ENCODE measurements around the gene DDAH1.

Gene DDAH1

GRCh38 chr1:85393490-85393889 is 71.5 kb downstream of the DDAH1 start:
- no peak for DNase-seq (ENCODE audit: low read depth, low spot score)

DNA sequence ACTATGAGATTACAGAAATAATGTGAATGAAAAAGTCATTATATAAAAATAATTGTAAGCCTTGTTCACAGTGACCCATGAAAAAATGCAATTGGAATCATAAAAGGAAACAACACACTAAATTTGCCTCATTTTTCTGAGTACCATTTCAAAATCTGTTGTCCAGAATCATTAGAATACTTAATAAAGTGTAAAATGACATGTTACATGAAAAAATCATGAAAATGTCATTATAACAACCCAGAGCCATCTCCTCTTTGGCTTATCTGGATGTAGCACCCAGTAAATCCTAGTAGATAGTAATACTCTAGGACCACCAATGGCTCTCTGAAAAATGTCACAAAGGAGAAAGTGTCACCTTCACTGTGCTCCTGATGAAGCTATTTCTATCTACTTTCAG is 76.5 kb downstream of the DDAH1 start:
- no peak for DNase-seq (ENCODE audit: low read depth, low spot score)

DNA sequence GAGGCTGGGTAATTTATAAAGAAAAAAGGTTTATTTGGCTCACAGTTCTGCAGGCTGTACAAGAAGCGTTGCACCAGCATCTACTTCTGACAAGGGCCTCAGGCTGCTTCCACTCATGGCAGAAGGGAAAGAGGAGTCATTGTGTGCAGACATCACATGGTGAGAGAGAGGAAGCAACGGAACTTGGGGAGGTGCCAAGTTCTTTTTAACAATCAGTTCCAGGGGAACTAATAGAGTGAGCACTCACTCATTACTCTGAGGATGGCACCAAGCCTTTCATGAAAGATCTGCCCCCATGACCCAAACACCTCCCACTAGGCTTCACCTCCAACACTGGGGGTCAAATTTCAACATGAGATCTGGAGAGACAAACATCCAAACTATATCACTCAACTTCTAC is 77.2 kb downstream of the DDAH1 start:
- no peak for DNase-seq (ENCODE audit: low read depth, low spot score)

DNA sequence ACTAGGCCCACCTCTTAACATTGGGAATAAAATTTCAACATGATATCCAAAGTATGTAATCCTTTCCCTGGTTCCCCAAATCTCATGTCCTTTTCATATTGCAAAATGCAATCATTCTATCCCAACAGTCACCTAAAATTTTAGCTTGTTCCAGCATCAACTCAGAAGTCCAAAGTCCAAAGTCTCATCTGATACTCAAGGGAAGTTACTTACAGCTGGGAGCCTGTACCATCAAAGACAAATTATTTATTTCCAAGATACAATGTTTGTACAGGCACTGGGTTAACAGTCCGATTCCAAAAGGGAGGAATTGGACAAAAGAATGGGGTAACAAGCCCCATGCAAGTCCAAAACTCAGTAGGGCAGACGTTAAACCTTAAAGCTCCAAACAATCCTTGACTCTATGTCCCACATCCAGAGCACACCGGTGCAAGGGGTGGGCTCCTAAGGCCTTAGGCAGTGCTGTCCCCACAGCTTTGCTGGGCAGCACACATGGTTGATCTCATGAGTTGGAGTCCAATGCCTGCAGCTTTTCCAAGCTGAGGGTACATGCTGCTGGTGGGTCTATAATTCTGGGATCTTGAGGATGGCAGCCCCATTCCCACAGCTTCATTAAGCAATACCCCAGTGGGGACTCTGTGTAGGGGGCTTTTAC is 78.8 kb downstream of the DDAH1 start:
- no peak for DNase-seq (ENCODE audit: low read depth, low spot score)

DNA sequence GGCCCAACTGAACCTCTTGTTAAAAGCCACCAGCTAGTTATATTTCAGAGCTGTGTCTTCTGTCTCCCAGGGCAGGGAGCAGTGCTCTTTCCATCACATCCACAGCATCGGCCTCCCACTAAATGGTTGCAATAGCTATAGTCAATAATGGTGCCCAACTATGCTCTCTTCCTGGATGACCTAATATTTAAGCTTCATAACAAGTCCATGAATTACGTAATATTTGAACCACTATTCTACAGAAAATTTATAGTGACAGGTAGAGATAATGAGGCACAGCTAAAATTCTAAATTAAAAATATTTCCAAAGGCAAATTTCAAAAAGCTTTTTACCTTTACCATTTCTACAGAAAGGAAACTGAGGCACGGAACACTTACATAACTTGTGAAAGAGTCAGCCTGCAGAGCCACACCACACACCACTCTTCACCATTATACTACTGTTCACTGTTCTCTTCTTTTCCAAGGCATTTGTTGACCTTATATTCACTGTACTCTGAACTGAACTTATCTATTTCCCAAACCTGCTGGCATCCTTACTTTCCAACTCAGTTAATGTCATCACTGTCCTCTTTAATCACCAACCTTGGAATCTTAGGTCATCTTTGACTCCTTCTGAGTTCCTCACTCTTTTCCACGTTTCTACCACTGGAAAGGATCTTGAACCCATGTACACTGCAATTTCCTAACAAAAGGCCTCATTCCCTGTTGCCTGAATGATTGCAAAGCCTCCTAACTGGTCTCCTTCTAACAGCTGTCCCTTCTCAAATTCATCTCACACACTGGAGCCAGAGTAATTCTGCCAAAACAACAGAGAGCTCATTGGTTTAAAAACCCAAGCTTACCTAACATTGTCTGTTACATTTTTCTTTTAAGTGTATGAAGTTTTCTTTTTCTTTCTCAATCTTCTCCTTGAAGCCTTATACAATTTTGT is 85.5 kb downstream of the DDAH1 start:
- DNase-seq (ENCODE audit: low read depth, low spot score), result no peak

DNA sequence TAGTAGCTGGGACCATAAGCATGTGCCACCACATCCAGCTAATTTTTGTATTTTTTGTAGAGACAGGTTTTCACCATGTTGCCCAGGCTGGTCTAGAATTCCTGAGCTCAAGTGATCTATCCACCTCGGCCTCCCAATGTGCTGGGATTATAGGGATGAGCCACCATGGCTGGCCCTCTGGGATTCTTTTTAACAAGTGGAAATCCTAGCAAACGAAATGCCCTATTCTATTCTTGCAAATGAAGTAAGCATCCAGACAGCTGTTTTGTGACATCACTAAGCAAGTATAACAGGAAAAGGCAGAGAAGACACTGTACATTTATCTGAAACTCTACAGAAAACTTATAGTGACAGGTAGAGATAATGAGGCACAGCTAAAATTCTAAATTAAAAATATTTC is 86.4 kb downstream of the DDAH1 start:
- no peak for DNase-seq (ENCODE audit: low read depth, low spot score)

DNA sequence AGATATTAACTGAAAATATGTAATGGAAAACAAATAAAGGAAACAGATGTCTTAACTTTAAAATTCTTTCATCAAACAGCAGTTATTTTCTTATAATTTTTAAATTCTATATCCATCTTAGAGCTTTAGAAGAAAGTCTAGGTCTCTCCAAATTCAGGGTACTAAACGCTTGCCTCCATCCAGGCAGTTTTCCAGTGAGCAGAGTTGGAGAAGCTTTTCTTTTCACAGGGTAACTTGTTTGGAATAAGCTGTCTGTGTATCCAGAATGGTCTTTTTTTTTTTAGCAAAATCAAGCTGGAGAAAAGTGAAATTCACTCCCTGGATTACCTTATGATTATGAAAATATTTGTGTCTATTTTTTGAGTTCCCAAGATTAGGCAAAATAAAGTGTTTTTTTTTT is 88.6 kb downstream of the DDAH1 start:
- DNase-seq (ENCODE audit: low read depth, low spot score), result no peak

- DNase-seq (ENCODE audit: low read depth, low spot score), result no peak
Observed at GRCh38 chr1:85375493-85375892, 89.5 kb downstream of the DDAH1 start.

DNA sequence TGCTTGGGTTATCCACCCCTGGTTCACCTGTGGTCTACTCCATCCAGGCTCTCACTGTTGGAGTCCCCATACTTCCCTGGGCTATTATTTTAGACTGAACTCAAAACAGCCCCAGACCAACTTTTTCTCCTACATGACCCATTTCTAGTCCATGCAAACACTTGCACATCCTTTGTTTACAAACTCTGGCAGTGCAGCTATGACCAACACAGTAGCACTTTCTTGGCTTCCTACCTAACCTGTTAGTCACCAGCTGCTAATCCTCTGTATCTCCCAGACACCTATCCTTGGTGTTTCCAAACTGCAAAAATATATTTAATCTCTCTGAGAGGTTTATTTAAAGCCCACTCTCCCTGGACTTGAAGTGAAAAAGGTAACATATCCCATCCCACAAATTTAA is 90.8 kb downstream of the DDAH1 start:
- DNase-seq (ENCODE audit: low read depth, low spot score), result no peak

- no peak for DNase-seq (ENCODE audit: low read depth, low spot score)
Observed at GRCh38 chr1:85373378-85373708, 91.6 kb downstream of the DDAH1 start.

DNA sequence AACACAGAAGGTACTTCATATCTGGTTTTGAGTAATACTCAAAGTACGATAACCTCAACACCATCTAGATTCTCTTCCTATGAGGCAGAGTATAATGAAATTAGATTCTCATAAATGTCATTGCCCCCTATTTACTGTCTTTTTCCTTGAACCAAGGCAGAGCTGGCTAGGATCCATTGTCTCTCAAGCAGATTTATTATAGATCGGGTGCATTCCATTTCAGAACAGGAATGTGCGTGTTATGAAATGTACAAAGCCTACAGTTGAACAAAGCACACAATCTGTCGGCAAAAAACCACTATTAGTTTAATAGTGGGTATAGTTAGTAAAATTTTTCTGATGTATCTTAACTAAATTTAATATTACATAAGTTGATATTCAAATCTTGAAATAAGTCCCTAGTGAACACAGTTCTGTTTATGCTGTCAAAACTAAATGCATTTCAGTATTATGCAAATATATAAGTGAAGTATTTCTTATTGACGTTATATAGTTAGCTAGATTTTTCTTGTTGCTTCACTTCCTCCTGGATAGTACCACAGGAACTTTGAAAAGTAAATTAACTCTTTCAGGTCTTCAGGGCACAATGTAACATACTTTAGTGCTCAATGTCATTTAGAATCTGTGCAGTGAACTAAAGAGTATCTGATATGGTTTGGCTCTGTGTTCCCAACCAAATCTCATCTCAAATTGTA is 92.1 kb downstream of the DDAH1 start:
- DNase-seq (ENCODE audit: low read depth, low spot score), result no peak

- DNase-seq (ENCODE audit: low read depth, low spot score), result no peak
Observed at GRCh38 chr1:85371021-85371420, 93.9 kb downstream of the DDAH1 start.

GRCh38 chr1:85368073-85368770 is 96.7 kb downstream of the DDAH1 start:
- DNase-seq (ENCODE audit: low read depth, low spot score), result no peak

DNA sequence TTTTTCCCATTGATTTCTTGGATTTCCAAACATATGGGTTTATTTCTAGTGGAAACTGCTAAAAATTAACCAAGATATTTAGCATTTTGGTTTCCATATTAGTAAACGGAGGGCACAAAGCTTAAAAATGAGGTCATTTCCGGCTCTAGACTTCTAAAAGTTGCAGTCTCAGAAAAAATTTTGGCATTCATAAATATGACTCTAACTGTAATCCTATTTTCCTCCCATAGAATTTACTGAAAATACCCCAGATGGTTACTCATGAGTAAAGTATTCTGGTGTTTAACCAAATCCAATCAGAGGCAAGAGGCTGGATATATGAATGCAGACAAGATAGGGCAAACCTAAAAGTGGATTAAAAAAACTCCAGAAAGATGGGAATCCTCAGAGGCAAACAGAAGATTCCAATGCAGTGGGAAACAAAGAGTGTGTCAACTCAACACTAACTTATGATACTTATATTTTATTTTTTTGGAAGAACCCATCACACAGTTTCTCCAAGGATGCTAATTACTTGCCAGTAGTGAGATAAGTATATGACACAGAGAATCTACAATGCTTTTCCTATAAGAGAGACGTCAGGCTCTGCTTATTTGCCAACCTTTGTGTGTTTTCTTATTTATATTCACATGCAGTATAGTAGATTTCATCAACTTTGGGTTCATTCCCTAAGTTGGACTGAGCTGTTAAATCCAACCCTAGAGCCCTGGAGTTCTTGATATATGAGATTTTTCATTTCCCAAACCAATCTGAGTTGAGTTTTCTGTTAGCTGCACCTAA is 98.4 kb downstream of the DDAH1 start:
- no peak for DNase-seq (ENCODE audit: low read depth, low spot score)

DNA sequence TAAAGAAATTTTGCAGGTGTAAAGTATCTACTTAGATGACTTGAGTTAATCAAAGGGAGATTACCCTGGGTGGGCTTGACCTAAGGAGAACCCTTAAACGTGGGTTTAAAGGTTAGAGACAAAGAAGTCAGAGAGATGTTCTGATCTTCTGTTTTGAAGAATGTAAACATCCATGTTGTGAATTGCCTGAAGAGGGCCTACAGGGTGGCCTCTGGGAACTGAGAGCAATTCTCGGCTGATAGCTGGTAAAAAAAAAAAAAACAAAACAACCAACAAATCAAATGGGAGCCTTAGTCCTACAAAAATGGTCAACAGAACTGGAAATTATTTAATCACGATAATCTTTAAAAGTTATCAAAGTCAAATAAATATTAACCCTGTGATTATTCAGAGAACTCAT is 99.1 kb downstream of the DDAH1 start:
- DNase-seq (ENCODE audit: low read depth, low spot score), result no peak

DNA sequence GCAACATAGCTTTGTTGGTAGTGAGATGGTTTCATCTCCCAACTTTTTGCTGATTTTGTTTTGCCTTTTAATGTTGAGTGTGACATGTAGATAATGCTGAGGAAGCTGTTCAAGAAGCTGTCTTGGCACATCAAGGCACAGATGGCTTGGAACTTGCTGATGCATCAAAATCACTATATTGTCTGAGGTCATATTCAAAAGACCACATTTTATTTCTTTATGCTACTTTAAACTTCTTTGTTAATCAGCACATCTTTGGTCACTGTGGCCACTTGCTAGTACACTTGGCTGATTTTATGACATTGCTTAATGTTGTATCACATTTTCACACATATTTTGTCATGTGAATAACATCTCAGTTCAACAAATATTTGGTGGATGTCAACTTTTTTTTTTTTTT is 101.4 kb downstream of the DDAH1 start:
- no peak for DNase-seq (ENCODE audit: low read depth, low spot score)

- no peak for DNase-seq (ENCODE audit: low read depth, low spot score)
Observed at GRCh38 chr1:85363092-85363491, 101.9 kb downstream of the DDAH1 start.

- DNase-seq (ENCODE audit: low read depth, low spot score), result no peak
Observed at GRCh38 chr1:85361606-85362296, 103.2 kb downstream of the DDAH1 start.

- DNase-seq (ENCODE audit: low read depth, low spot score), result no peak
Observed at GRCh38 chr1:85360730-85361493, 104.0 kb downstream of the DDAH1 start.
